LNCaP clone FGC (cell line): ENCODE measurements around the gene RBM33.
A peak's percentile ranks its signal among the peaks of the same experiment; 100 is the strongest.

Experiments
- DNase-seq: peaks from one replicate; pipeline ENCODE4 v3.0.0-alpha.2; 2011; ENCODE audit warnings: low read depth
- H3K4me3 ChIP-seq: 2 replicates; pipeline ENCODE4 v1.5.1; 2011; ENCODE audit warnings: mild to moderate bottlenecking, low read depth, low read length, control low read depth
- CTCF ChIP-seq: IDR thresholded peaks from 2 replicates; pipeline ENCODE4 v1.5.1; 2012; ENCODE audit warnings: mild to moderate bottlenecking; ENCODE audit not compliant: control insufficient read depth, insufficient read depth; ENCODE audit errors: extremely low read depth

The RBM33 gene

GRCh38 chr7:155795401-155795800 lies 150.9 kb downstream of the RBM33 start:
- DNase-seq = no peak
- no peak overlapping the region for H3K4me3 ChIP-seq
- no peak for TF ChIP-seq CTCF

- DNase-seq = no peak
- TF ChIP-seq CTCF = no peak
- no peak overlapping the region for H3K4me3 ChIP-seq
These were observed 151.5 kb downstream of the RBM33 start for GRCh38 chr7:155795951-155796350.

GRCh38 chr7:155796381-155797261 lies 152.2 kb downstream of the RBM33 start:
- peak; percentile 96 for TF ChIP-seq CTCF
- no peak for DNase-seq
- no peak overlapping the region for H3K4me3 ChIP-seq

- H3K4me3 ChIP-seq = no peak overlapping the region
- no peak for DNase-seq
These were observed 153.1 kb downstream of the RBM33 start for GRCh38 chr7:155797262-155798250.

GRCh38 chr7:155798673-155799439 lies 154.4 kb downstream of the RBM33 start:
- no peak for DNase-seq
- TF ChIP-seq CTCF = no peak
- H3K4me3 ChIP-seq = no peak overlapping the region; the same call in 1 of the 2 replicates

More at GRCh38 chr7:155797262-155798250, 153.1 kb downstream of the RBM33 start:
- no peak for TF ChIP-seq CTCF

GRCh38 chr7:155799514-155799913 lies 155.1 kb downstream of the RBM33 start:
- peak; percentile 67 for DNase-seq
- TF ChIP-seq CTCF = no peak
- no peak overlapping the region; the same call in 1 of the 2 replicates for H3K4me3 ChIP-seq
